Trophoblast cell (in vitro differentiated cells and primary cell): ENCODE data around the gene RARA.

Experiments
- DNase-seq, 2 donors: peaks; one replicate each; pipeline ENCODE4 v3.0.0-alpha.2; 2016
- H2AFZ ChIP-seq: 2 replicates; pipeline ENCODE4 v1.6.1; 2013; ENCODE audit warnings: low read length, moderate library complexity, mild to moderate bottlenecking; ENCODE audit not compliant: insufficient read depth, poor library complexity
- H2AK5ac ChIP-seq: 2 replicates; pipeline ENCODE4 v1.6.1; 2013; ENCODE audit warnings: mild to moderate bottlenecking, low read length
- H2BK120ac ChIP-seq: 2 replicates; pipeline ENCODE4 v1.6.1; 2013; ENCODE audit warnings: low read length, mild to moderate bottlenecking, moderate library complexity; ENCODE audit not compliant: insufficient read depth, poor library complexity
- H2BK12ac ChIP-seq: 2 replicates; pipeline ENCODE4 v1.6.1; 2013; ENCODE audit warnings: mild to moderate bottlenecking, low read length, moderate library complexity
- H2BK5ac ChIP-seq: 2 replicates; pipeline ENCODE4 v1.6.1; 2013; ENCODE audit warnings: low read length, low read depth, moderate library complexity, mild to moderate bottlenecking; ENCODE audit not compliant: poor library complexity
- H3K14ac ChIP-seq: 2 replicates; pipeline ENCODE4 v1.6.1; 2013; ENCODE audit warnings: mild to moderate bottlenecking, low read length
- H3K18ac ChIP-seq: 2 replicates; pipeline ENCODE4 v1.6.1; 2013; ENCODE audit warnings: mild to moderate bottlenecking, low read length
- H3K23ac ChIP-seq: 2 replicates; pipeline ENCODE4 v1.6.1; 2013; ENCODE audit warnings: low read length
- H3K27ac ChIP-seq: 2 replicates; pipeline ENCODE4 v1.5.1; 2013; ENCODE audit warnings: low read depth, mild to moderate bottlenecking, inconsistent platforms, low read length, moderate library complexity
- H3K27me3 ChIP-seq: 2 replicates; pipeline ENCODE4 v1.6.1; 2013; ENCODE audit warnings: inconsistent platforms, mild to moderate bottlenecking, low read length, moderate library complexity; ENCODE audit not compliant: insufficient read depth
- H3K36me3 ChIP-seq, 2 experiments: 1 replicate in 1 of 2; 2 replicates in 1 of 2; pipeline ENCODE4 v1.6.1; 2013; ENCODE audit warnings: low read length in 2 of 2, mild to moderate bottlenecking in 2 of 2, moderate library complexity in 1 of 2; ENCODE audit not compliant: insufficient read depth in 2 of 2, control insufficient read depth in 1 of 2
- H3K4ac ChIP-seq: 2 replicates; pipeline ENCODE4 v1.6.1; 2013; ENCODE audit warnings: low read depth, mild to moderate bottlenecking, low read length, moderate library complexity
- H3K4me1 ChIP-seq, 2 experiments: 1 replicate in 1 of 2; 2 replicates in 1 of 2; pipeline ENCODE4 v1.6.1; 2013; ENCODE audit warnings: low read length in 2 of 2, mild to moderate bottlenecking in 2 of 2, moderate library complexity in 1 of 2; ENCODE audit not compliant: insufficient read depth in 2 of 2, control insufficient read depth in 1 of 2
- H3K4me2 ChIP-seq: 2 replicates; pipeline ENCODE4 v1.6.1; 2013; ENCODE audit warnings: inconsistent platforms, mild to moderate bottlenecking, low read length, moderate library complexity
- H3K4me3 ChIP-seq: 2 replicates; pipeline ENCODE4 v1.5.1; 2013; ENCODE audit warnings: mild to moderate bottlenecking, low read depth, low read length, inconsistent platforms
- H3K79me1 ChIP-seq: one replicate; pipeline ENCODE4 v1.6.1; 2013; ENCODE audit warnings: low read length
- H3K79me2 ChIP-seq: 2 replicates; pipeline ENCODE4 v1.6.1; 2013; ENCODE audit warnings: low read length, mild to moderate bottlenecking; ENCODE audit not compliant: control insufficient read depth, insufficient read depth, poor library complexity
- H3K9ac ChIP-seq: 2 replicates; pipeline ENCODE4 v1.6.1; 2013; ENCODE audit warnings: mild to moderate bottlenecking, low read length
- H3K9me3 ChIP-seq: 2 replicates; pipeline ENCODE4 v1.6.1; 2013; ENCODE audit warnings: low read depth, mild to moderate bottlenecking, control low read depth, inconsistent platforms, low read length; ENCODE audit not compliant: insufficient read depth
- H4K12ac ChIP-seq: 2 replicates; pipeline ENCODE4 v1.6.1; 2013; ENCODE audit warnings: low read depth, mild to moderate bottlenecking, low read length, moderate library complexity
- H4K8ac ChIP-seq: 2 replicates; pipeline ENCODE4 v1.6.1; 2013; ENCODE audit warnings: low read depth, mild to moderate bottlenecking, low read length, moderate library complexity
- H4K91ac ChIP-seq: one replicate; pipeline ENCODE4 v1.6.1; 2013; ENCODE audit warnings: low read depth, mild to moderate bottlenecking, low read length, moderate library complexity
- WGBS: extraction: QIAGEN DNeasy Blood & Tissue Kit; methylation state at CpG from one replicate; pipeline ENCODE4 v1.1.7; 2013; ENCODE audit warnings: missing lambda C conversion rate; ENCODE audit not compliant: insufficient read length, insufficient coverage; ENCODE audit errors: extremely low coverage; 5-methylcytosine and 5-hydroxymethylcytosine counted together

The RARA gene

DNA sequence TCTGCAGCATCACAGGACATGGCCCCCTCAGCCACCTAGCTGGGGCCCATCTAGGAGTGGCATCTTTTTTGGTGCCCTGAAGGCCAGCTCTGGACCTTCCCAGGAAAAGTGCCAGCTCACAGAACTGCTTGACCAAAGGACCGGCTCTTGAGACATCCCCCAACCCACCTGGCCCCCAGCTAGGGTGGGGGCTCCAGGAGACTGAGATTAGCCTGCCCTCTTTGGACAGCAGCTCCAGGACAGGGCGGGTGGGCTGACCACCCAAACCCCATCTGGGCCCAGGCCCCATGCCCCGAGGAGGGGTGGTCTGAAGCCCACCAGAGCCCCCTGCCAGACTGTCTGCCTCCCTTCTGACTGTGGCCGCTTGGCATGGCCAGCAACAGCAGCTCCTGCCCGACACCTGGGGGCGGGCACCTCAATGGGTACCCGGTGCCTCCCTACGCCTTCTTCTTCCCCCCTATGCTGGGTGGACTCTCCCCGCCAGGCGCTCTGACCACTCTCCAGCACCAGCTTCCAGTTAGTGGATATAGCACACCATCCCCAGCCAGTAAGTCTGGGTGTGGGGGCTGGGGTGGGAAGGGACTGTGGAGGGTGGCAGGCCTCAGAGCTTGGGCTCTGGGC, 22.0 kb downstream of the RARA start:
- DNase-seq: no peak
- H2BK12ac ChIP-seq: no peak overlapping the region
- no peaks in the 10 kb centered on the region for H3K79me2 ChIP-seq
- no peak overlapping the region for H3K14ac ChIP-seq
- no peak overlapping the region for H3K4ac ChIP-seq
- no peak overlapping the region for H2AK5ac ChIP-seq
- no peak overlapping the region for H4K12ac ChIP-seq
- no peak overlapping the region for H4K8ac ChIP-seq
- H3K9me3 ChIP-seq: no peaks in the 10 kb centered on the region
- no peak overlapping the region for H2AFZ ChIP-seq
- no peak overlapping the region for H2BK5ac ChIP-seq
- H3K4me2 ChIP-seq: no peak overlapping the region
- H3K23ac ChIP-seq: no peak overlapping the region
- no peak overlapping the region for H3K4me3 ChIP-seq
- no peak overlapping the region for H2BK120ac ChIP-seq
- H3K36me3 ChIP-seq: peaks cover 8 to 13% of the 10 kb centered on the region in 2 experiments
- no peak overlapping the region for H4K91ac ChIP-seq
- no CpG with 5 or more reads among the region's 10 CpGs for WGBS
- no peaks in the 10 kb centered on the region for H3K27me3 ChIP-seq
- peaks cover 0 to 4% of the 10 kb centered on the region in 2 experiments for H3K4me1 ChIP-seq
- H3K18ac ChIP-seq: no peak overlapping the region
- H3K9ac ChIP-seq: no peak overlapping the region
- H3K79me1 ChIP-seq: no peaks in the 10 kb centered on the region
- no peak overlapping the region for H3K27ac ChIP-seq

DNA sequence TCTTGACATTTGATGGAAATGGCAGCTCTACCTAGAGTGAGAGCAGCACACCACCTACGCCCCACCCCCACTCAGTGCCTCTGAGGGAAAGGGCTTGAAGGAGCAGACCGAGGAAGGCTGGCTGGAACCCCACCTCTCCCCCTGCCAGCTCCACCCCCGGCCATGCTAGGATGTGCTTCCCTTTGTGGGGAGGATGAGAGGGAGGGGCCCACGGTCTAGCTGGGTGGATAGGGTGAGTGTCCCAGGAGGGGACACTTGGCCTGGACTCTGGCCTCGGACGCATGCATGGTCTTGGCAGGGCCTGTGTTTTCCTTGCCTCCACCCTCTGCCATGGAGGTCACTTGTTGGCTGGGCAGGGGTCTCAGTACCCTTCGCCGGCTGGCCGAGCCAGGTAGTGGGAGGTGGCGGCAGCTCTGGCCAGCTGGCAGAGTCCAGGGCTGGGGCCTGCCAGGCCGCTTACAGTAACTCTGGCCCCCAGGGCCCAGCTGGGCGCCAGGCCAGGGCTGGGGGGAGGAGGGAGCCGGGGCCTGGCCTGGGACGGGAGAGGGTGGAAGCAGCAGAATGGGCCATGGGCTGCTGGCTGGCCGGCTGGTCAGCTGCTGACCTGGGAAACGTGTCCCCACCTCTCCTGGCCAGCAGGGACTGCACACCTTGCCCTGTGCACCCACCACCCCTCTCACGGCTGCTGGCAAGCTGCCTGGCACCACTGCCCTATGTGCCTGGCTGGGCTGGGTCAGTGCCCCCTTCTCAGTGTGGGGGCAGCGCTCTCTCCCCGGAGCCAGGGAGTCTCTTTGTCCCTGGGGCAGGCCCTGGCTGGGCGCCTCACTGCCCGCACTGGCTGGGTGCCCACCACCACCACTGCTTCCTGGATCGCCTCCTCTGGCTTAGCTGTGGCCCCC, 23.0 kb downstream of the RARA start:
- Histone ChIP-seq H2BK5ac (no peak overlapping the region), H3K4me1 (peaks cover 0 to 4% of the 10 kb centered on the region in 2 experiments), H3K23ac (no peak overlapping the region), H3K79me1 (no peaks in the 10 kb centered on the region), H2AFZ (peak overlapping the region; percentile 69), H3K18ac (no peak overlapping the region), H2BK120ac (no peak overlapping the region), H2AK5ac (no peak overlapping the region), H3K14ac (no peak overlapping the region), H3K79me2 (no peaks in the 10 kb centered on the region), H3K4me3 (no peak overlapping the region), H3K4ac (no peak overlapping the region), H3K9me3 (no peaks in the 10 kb centered on the region), H4K8ac (no peak overlapping the region), H4K91ac (no peak overlapping the region), H3K9ac (no peak overlapping the region), H4K12ac (no peak overlapping the region), H3K27me3 (no peaks in the 10 kb centered on the region), H3K36me3 (peaks cover 8 to 13% of the 10 kb centered on the region in 2 experiments), H3K27ac (no peak overlapping the region), H2BK12ac (no peak overlapping the region), H3K4me2 (no peak overlapping the region)
- no CpG with 5 or more reads among the region's 22 CpGs for WGBS
- no peak for DNase-seq

- no peak for DNase-seq
- no peak overlapping the region for H3K23ac ChIP-seq
- no peak overlapping the region for H3K4me3 ChIP-seq
- no peak overlapping the region for H2BK120ac ChIP-seq
- WGBS: no CpG with 5 or more reads among the region's 4 CpGs
- no peak overlapping the region for H3K27ac ChIP-seq
- H3K27me3 ChIP-seq: no peaks in the 10 kb centered on the region
- no peak overlapping the region for H3K4ac ChIP-seq
- no peak overlapping the region for H3K14ac ChIP-seq
- no peaks in the 10 kb centered on the region for H3K79me1 ChIP-seq
- peaks cover 8 to 13% of the 10 kb centered on the region in 2 experiments for H3K36me3 ChIP-seq
- no peaks in the 10 kb centered on the region for H3K79me2 ChIP-seq
- H4K91ac ChIP-seq: no peak overlapping the region
- no peak overlapping the region for H4K8ac ChIP-seq
- no peak overlapping the region for H2AFZ ChIP-seq
- no peak overlapping the region for H2BK5ac ChIP-seq
- H4K12ac ChIP-seq: no peak overlapping the region
- peaks cover 0 to 4% of the 10 kb centered on the region in 2 experiments for H3K4me1 ChIP-seq
- no peak overlapping the region for H3K4me2 ChIP-seq
- H3K9me3 ChIP-seq: no peaks in the 10 kb centered on the region
- no peak overlapping the region for H2AK5ac ChIP-seq
- H3K18ac ChIP-seq: no peak overlapping the region
- no peak overlapping the region for H2BK12ac ChIP-seq
- H3K9ac ChIP-seq: no peak overlapping the region
Observed at GRCh38 chr17:40333781-40334448, 24.9 kb downstream of the RARA start.

DNA sequence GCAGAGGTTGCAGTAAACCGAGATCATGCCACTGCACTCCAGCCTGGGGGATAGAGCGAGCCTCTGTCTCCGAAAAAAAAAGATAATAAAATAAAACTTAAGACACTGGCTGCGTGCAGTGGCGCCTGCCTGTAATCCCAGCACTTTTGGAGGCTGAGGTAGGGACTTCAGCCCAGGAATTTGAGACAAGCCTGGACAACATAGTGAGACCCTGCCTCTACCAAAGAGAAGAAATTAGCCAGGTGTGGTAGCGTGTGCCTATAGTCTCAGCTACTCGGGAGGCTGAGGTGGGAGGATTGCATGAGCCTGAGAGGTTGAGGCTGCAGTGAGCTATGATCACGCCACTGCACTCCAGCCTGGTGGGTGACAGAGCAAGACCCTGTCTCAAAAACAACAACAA, 26.6 kb downstream of the RARA start:
- Histone ChIP-seq H2BK12ac (no peak overlapping the region), H3K27me3 (no peaks in the 10 kb centered on the region), H4K91ac (no peak overlapping the region), H3K4me3 (no peak overlapping the region), H3K4ac (no peak overlapping the region), H3K18ac (no peak overlapping the region), H3K27ac (no peak overlapping the region), H4K12ac (no peak overlapping the region), H4K8ac (no peak overlapping the region), H3K23ac (no peak overlapping the region), H2AFZ (no peak overlapping the region), H3K36me3 (peaks cover 8 to 13% of the 10 kb centered on the region in 2 experiments), H3K79me2 (no peaks in the 10 kb centered on the region), H3K4me2 (no peak overlapping the region), H3K79me1 (no peaks in the 10 kb centered on the region), H2BK120ac (no peak overlapping the region), H2AK5ac (no peak overlapping the region), H2BK5ac (no peak overlapping the region), H3K9ac (no peak overlapping the region), H3K4me1 (peaks cover 0 to 4% of the 10 kb centered on the region in 2 experiments), H3K14ac (no peak overlapping the region), H3K9me3 (no peaks in the 10 kb centered on the region)
- WGBS: no CpG with 5 or more reads among the region's 8 CpGs
- no peak for DNase-seq
